GM21576 (cell line): ENCODE data around the gene L1CAM.

Source experiments
- ATAC-seq: cut with Tn5 transposase; IDR thresholded peaks from one replicate; pipeline ENCODE4 v1.9.1; 2021; ENCODE audit warnings: mild to moderate bottlenecking, moderate library complexity; ENCODE audit not compliant: unreplicated experiment

Gene L1CAM

DNA sequence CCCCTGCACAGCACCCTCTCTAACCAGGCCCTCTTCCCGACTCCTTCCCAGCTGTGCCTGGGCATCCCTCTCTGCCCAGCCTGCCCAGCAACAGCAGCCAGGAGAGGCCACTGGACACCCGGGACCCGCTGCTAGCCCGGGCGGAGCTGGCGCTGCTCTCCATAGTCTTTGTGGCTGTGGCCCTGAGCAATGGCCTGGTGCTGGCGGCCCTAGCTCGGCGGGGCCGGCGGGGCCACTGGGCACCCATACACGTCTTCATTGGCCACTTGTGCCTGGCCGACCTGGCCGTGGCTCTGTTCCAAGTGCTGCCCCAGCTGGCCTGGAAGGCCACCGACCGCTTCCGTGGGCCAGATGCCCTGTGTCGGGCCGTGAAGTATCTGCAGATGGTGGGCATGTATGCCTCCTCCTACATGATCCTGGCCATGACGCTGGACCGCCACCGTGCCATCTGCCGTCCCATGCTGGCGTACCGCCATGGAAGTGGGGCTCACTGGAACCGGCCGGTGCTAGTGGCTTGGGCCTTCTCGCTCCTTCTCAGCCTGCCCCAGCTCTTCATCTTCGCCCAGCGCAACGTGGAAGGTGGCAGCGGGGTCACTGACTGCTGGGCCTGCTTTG is 19.6 kb upstream of the L1CAM start:
- no peak for ATAC-seq

DNA sequence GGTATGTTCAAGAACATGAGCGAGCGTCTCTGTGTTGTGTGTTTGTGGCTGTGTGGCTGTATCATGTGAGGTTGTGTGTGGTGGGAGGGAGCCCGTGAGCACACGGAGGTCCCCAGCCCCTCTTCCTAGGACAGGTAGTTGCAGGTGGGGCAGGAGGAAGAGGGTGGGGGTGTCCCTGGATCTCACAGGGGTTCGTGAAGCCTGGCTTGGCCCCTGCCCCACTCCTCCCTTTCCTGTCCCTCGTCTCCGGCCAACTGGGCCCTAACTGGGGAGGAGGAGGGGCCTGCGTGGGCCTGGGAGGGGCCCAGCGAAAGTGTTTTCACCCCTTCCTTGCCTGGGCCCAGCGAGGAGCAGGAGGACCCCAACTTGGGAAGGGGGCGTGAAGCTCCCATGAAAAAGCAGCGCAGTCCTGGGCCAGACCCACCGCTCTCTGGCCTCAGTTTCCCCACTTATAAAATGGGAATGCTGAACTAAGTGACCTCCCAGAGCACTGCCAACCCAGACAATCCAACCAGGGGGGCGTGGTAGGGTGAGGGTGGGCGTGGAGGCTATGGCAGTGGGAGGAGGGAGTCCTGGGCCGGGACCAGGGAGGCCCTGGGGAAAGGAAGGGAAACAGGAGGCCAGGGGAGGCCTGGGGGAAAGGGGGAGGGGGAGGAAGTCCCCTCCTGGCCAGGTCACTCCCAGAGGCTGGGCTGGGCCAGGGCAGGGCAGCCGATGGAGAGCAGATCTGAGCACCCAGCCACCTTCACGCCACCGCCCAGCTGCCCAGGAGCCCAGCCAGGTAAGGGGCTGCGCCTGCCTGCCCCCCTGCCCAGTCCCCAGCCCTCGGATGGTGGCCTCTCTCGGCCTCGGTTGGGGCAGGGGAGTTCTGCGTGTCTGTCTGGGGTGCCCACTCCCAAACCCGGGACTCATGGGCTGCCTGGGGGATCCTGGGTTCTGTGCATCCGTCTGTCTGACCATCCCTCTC is 18.3 kb upstream of the L1CAM start, which contains the start of gene AVPR2:
TSS of gene AVPR2 (plus strand) at position 683 of the 967 bp plus-strand sequence. CDS start 473 bp downstream, outside the sequence.
- no peak for ATAC-seq

- ATAC-seq = no peak
These were observed 17.4 kb upstream of the L1CAM start for GRCh38 chrX:153903238-153903980.

DNA sequence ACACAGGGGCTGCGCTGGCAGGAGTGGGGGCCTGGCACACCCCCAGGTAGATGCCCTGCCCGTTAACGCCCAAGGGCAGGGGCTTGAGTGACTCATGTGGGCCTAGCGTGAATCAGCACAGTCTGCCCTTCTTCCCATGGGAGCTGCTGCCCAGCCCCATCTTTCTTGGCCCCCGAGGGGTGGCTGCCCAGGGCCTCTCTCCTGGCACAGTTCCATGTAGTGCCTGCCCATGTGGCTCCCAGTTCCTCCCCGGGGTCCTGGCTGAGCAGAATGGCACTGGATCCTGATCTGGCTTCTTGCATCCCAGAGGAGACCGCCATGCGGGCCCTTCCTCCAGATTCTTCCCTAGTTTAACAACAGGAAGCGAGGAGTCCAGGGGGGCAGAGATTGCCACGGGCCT is 16.4 kb upstream of the L1CAM start:
- no peak for ATAC-seq

DNA sequence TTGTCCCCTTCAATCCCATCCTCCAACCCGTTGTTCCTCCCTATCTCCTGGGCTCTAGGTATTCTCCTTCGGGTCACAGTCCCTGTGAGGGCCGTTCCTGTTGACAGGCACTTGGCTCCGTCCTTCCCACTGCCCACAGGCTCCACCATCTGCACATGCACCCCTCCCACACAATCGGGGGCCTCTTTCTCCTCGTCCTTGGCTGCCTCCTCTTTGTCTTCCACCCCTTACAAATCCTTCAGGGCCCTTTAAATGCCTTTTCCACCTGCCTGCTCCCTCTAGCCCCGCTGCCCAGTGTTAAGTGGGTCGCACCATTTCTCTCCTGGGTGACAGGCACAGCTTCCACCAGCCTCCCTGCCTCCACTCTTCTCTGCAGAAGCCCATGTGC is 15.8 kb upstream of the L1CAM start:
- no peak for ATAC-seq

GRCh38 chrX:153900831-153901752 is 15.1 kb upstream of the L1CAM start:
- peak; percentile 92 for ATAC-seq

DNA sequence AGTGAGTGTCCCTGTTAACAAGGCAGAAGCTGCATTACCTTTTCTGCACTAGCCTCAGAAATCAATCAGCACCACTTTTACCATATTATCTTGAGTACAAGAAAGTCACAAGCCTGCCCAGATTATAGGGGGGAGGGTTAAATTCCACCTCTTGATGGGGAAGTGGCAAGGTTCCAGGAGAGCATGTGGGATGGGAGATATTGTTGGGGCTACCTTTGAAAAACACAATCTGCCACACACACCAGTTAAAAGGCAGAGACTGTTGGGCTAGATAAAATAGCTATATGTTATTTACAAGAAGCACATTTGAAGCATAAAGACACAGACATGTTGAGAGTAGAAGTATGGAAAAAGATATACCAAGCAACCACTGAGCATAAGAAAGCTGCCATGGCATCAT is 11.9 kb upstream of the L1CAM start:
- ATAC-seq = no peak

DNA sequence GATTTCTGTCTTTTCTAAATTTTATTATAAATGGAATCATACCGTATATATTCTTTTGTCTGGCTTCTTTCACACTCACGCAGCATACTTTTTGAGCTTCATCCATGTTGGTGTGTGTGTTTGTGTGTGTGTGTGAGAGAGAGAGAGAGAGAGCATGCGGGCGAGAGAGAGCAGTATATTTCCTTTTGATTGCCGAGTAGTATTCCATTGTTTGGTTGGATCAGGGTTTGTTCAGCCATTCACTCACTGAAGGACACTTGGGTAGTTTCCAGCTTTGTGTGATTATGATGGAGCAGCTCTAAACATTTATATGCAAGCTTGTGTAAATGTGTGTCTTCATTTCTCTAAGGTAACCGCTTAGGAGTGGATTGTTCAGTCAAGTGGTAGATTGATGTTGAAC is 3.1 kb upstream of the L1CAM start:
- ATAC-seq = no peak

DNA sequence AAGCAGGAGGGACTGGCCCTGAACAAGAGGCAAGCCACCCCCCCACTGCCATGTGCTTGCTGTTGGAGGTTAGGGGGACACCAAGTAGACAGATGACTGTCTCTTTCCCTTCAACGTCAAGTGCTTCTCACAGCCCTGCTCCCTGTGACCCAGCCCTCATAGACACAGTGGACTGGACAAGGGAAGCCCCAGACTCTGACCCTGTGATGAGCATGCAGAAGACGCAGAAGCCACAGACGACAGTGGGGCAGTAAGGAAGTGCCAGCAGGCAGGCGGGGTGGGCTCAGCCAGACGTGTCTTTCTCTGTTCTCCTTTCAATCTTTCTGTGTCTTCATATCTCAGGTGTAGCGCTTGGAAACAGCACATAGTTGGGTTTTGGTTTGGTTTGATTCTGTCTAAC is 2.4 kb upstream of the L1CAM start:
- no peak for ATAC-seq

DNA sequence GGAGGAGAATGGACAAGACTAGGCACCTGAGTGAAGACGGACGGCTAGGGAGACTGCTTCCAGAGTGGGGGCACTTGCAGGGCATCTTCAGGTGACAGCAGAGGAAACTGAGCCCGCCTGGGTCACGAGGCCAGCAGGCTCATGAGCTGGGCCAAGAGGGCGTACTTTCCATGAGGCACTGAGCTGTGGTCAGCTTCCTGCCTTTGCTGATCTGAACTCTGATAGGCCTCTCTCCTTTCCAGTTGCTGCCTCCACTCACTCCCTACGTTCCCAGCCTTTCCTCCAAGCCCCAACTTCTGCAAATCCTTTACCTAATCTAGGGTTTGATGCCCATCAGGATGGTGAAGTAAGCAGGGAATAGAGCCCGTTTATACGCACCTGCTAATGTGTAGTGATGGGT is 1.4 kb upstream of the L1CAM start:
- ATAC-seq = no peak

DNA sequence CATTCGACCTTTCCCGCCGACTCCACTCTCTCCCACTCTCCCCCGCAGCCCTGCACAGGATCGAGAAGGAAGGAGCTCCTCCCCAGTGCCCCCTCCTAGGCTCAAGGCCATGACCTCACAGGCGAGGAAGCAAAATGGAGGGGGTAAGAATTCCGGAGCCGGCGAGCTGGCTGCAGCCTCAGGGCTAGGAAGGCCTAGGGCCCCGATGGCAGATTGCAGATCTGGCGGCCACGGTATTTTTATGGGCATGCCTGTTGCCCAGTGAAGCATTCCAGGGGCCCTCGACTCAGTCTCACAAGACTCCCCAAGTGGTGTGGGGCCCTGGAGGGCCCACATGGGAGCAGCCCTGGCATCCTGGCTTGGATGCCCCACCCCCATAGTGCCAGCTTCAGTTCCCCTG is 942 bp upstream of the L1CAM start:
- ATAC-seq = no peak

GRCh38 chrX:153885208-153885787 is 675 bp downstream of the L1CAM start:
- no peak for ATAC-seq

DNA sequence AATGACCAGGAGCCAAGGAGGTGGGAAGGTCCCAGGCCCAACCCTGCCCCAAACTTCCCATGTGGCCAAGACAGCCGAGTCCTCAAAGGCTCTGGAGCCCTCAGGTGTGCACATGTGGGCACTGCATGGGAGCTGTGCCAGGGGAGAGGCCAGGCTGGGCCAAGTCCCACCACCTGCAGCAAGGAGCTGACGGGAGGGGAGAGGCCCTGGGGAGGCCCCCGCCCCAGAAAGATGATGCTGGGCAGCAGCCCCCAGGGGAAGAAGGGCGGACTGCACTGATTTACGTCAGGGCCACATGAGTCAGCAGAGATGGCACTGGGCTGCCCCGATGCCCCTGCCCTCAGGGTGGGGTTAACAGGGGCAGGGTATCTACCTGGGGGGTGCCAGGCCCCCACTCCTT is 1.4 kb downstream of the L1CAM start:
- no peak for ATAC-seq

GRCh38 chrX:153884136-153884535 is 1.8 kb downstream of the L1CAM start:
- no peak for ATAC-seq

DNA sequence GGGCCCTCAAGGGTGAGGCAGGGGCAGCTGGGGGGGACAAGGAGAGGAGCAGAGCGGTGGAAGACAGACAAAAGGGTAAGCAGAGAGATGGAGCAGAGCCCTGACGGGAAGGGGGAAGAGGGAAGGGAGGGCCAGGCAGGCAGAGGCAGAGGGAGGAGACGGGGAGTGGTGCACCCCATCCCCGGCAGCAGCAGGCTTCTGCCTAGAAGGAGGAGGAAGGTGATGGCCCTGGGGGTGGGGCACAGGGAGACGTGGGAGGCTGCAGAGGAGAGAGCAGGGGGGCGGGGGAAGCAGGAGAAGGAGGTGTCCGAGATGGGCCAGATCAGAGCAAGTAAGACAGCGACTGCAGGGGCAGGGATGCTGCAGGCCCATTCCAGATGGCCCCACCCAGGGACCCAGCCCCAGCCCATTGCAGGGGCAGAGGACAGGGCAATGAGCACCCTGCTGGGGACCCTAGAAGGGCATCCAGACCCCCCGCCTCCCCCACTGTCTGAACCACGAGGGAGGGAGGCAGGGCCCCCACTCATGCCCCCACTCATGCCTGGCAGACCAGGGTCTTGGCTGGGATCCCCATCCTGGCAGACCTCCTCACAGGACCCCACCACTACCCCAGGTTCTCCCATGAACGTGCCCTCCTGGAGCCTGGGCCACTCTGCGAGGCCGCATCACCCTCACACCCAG is 2.7 kb downstream of the L1CAM start:
- ATAC-seq = no peak

DNA sequence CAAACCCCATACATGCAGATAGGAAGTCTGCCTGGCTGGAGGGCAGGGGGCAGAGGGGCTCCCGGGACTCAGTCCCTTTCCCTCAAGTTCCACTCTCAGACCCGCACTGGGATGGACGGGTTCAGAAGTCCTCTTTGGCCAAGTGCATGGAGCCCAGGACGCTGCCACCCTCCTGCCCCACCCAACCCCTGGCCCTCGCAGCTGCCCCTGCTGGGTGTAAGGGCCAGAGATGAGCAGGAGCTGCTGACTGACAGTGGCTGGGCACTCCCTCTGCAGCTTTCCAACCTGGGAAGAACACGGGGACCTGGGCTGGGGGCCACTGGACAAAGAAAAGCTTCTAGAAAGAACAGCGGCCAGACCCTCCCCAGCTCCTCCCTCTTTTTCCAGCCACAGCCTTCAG is 3.4 kb downstream of the L1CAM start:
- ATAC-seq = no peak

DNA sequence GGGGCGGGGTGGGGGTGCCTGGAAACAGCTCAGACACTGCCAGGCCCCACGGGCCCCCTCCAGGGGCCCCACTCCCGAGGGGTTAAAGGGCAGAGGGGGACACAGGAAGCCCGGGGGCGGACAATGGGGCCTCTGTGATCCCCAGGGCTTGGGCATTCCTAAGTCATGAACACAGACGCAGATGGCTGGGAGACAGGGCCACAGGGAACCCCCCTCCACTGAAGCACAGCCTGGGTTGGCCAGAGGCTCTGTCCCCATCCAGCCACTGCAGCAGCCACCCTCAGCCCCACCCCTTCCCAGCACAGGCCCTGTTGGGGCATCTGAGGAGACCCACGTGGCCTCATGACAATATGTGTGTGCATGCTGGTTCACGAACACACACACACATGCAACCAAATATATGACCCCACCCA is 3.9 kb downstream of the L1CAM start:
- no peak for ATAC-seq

- ATAC-seq = no peak
These were observed 4.7 kb downstream of the L1CAM start for GRCh38 chrX:153881281-153881680.

GRCh38 chrX:153880440-153880815 is 5.5 kb downstream of the L1CAM start:
- ATAC-seq = no peak
